ENCODE results near the gene ABHD15. TPM values are rescaled to one million over a fixed set of nuclear protein-coding genes. Genes with fewer than 3 reads are reported as not detected.

The ABHD15 gene
- total and polyA plus RNA-seq, 2 donors (not counting 3 experiments of a cell fraction or from before 2014, with no cell fraction given) = 3.8 to 5.6 TPM

DNA sequence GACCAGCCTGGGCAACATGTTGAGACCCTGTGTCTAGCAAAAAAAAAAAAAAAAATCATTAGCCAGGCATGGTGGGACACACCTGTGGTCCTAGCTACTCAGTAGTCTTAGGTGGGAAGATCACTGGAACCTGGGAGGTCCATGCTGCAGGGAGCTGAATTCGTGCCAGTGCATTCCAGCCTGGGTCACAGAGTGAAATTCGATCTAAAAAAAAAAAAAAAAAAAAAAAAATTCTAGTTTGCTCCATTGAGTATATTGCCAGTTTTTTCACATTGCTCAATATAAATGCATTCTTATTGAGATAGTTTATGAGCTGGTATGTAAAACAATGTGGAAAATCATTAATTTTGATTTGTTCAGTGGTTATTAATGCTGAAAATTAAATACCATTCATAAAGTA lies 52.0 kb downstream of the ABHD15 start:
- DNase-seq (ENCODE audit: low read depth, low spot score) (no peak), FAIRE-seq (no peak)
- Histone ChIP-seq H3K9me3 (replicated peaks; ENCODE audit: control insufficient read depth, insufficient read depth, low read length) (no peaks in the 10 kb centered on the region), H2AFZ (ENCODE audit: low read depth, low read length) (no peak overlapping the region), H3K9me1 (replicated peaks; ENCODE audit: control insufficient read depth, extremely low read depth, insufficient read depth, low read length) (no peaks in the 10 kb centered on the region), H3K9ac (replicated peaks; ENCODE audit: extremely low read depth, insufficient read depth, low read length) (no peak overlapping the region), H3K4me1 (ENCODE audit: control insufficient read depth, extremely low read depth, insufficient read depth, low read length) (peaks cover 9% of the 10 kb centered on the region), H3K4me3 (replicated peaks in 1 of 3; ENCODE audit: insufficient read depth in 1 of 3, low read depth in 1 of 3, low read length in 3 of 3) (no peak overlapping the region), H3K36me3 (ENCODE audit: control insufficient read depth in 2 of 2, extremely low read depth in 1 of 2, insufficient read depth in 2 of 2, low read length in 2 of 2) (peaks cover 2 to 11% of the 10 kb centered on the region in 2 experiments), H4K20me1 (replicated peaks; ENCODE audit: control insufficient read depth, extremely low read depth, insufficient read depth, low read length) (no peaks in the 10 kb centered on the region), H3K4me2 (ENCODE audit: insufficient read depth, low read length) (no peak overlapping the region), H3K79me2 (ENCODE audit: control insufficient read depth, insufficient read depth, low read length) (no peaks in the 10 kb centered on the region), H3K27me3 (ENCODE audit: control insufficient read depth in 2 of 2, insufficient read depth in 2 of 2, low read length in 2 of 2) (no peaks in the 10 kb centered on the region), H3K27ac (ENCODE audit: insufficient read depth, low read depth, low read length) (no peak overlapping the region)
- dilution Hi-C loops (cut with MboI; ENCODE audit: extremely low pct_ligation_motif_present, low sequenced_read_pairs) = no loop called here
- TF ChIP-seq POLR2AphosphoS5 (IDR thresholded peaks at IDR 0.05; ENCODE audit: insufficient read depth, low read depth, low read length) = no peak
- TF ChIP-seq MYC (IDR thresholded peaks at IDR 0.05; ENCODE audit: low read depth, low read length) = no peak
- TF ChIP-seq FOS (IDR thresholded peaks at IDR 0.05; ENCODE audit: borderline replicate concordance, insufficient read depth, low read length) = no peak
- TF ChIP-seq, protein P1, sequence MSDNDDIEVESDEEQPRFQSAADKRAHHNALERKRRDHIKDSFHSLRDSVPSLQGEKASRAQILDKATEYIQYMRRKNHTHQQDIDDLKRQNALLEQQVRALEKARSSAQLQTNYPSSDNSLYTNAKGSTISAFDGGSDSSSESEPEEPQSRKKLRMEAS (IDR thresholded peaks at IDR 0.05; ENCODE audit: insufficient read depth, insufficient read length) = no peak
- no peak for TF ChIP-seq EZH2 (IDR thresholded peaks at IDR 0.05; ENCODE audit: borderline replicate concordance, low read depth, low read length, severe bottlenecking)
- TF ChIP-seq POLR2A (IDR thresholded peaks at IDR 0.05; ENCODE audit: low read depth, low read length) = no peak
- TF ChIP-seq GATA2 (IDR thresholded peaks at IDR 0.05; ENCODE audit: insufficient read depth, insufficient read length, low read depth, low read length) = no peak
- TF ChIP-seq, protein P2, sequence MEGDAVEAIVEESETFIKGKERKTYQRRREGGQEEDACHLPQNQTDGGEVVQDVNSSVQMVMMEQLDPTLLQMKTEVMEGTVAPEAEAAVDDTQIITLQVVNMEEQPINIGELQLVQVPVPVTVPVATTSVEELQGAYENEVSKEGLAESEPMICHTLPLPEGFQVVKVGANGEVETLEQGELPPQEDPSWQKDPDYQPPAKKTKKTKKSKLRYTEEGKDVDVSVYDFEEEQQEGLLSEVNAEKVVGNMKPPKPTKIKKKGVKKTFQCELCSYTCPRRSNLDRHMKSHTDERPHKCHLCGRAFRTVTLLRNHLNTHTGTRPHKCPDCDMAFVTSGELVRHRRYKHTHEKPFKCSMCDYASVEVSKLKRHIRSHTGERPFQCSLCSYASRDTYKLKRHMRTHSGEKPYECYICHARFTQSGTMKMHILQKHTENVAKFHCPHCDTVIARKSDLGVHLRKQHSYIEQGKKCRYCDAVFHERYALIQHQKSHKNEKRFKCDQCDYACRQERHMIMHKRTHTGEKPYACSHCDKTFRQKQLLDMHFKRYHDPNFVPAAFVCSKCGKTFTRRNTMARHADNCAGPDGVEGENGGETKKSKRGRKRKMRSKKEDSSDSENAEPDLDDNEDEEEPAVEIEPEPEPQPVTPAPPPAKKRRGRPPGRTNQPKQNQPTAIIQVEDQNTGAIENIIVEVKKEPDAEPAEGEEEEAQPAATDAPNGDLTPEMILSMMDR (IDR thresholded peaks at IDR 0.05; ENCODE audit: extremely low read depth in 1 of 2, insufficient read depth in 1 of 2, low read depth in 1 of 2, low read length in 2 of 2) = no peak
- no peak for TF ChIP-seq JUN (IDR thresholded peaks at IDR 0.05; ENCODE audit: borderline replicate concordance, insufficient read depth, insufficient read length, low read depth)
- intact Hi-C loops (cut with micrococcal nuclease) = no loop called here
- no TSS peak for BruUV-seq (replicated peaks)
- ChIA-PET POLR2A (interaction anchor here (0.7 kb wide), 1 partner anchor 116 kb away, joined by 4 read pairs; no protein-coding TSS in a partner anchor), CTCF (no interaction called here)

Measured in endothelial cell of umbilical vein (primary cell).